Astrocyte (in vitro differentiated cells and primary cell): Measurements from ENCODE around the gene SPNS3.

Experiments
- CTCF ChIP-seq: IDR thresholded peaks from 2 replicates; pipeline ENCODE4 v1.5.1; 2011; ENCODE audit warnings: low read depth, mild to moderate bottlenecking, inconsistent platforms, low read length, moderate library complexity; ENCODE audit not compliant: insufficient read depth
- EZH2 ChIP-seq: IDR thresholded peaks from 2 replicates; pipeline ENCODE4 v1.6.1; 2012; ENCODE audit warnings: mild to moderate bottlenecking, low read length, inconsistent platforms; ENCODE audit not compliant: insufficient read depth

- TF ChIP-seq EZH2 (no peak), CTCF (no peak)
These were observed 100.8 kb downstream of the SPNS3 start for GRCh38 chr17:4534515-4534914.
